ENCODE data around the gene NDUFA11.
A peak's percentile ranks its signal among the peaks of the same experiment; 100 is the strongest.

NDUFA11 gene

DNA sequence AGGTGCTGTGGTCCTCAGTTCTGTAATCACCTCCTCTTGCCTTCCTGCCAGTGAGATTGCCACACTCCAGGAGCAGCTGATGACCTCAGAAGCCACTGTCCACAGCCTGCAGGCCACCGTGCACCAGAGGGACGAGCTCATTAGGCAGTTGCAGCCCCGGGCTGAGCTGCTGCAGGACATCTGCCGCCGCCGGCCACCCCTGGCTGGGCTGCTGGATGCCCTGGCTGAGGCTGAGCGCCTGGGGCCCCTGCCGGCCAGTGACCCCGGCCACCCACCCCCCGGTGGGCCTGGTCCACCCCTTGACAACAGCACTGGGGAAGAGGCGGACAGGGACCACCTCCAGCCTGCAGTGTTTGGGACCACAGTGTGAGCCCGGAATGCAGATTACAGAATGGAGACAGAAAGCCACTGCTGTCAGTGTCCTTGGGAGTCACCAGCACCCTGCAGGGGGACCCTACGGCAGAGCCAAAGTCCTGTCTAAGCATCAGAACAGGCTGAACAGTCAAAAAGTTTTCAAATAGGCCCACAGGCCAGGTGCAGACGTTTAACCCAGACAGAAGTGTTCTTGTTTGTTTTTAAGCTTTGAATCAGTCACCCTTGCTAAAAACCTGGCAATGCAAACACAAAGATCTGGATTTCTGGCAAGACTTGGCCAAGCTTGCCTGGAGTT lies 5.3 kb upstream of the NDUFA11 start:
- no peak for DNase-seq (ENCODE audit: low read depth in 2 of 2)

DNA sequence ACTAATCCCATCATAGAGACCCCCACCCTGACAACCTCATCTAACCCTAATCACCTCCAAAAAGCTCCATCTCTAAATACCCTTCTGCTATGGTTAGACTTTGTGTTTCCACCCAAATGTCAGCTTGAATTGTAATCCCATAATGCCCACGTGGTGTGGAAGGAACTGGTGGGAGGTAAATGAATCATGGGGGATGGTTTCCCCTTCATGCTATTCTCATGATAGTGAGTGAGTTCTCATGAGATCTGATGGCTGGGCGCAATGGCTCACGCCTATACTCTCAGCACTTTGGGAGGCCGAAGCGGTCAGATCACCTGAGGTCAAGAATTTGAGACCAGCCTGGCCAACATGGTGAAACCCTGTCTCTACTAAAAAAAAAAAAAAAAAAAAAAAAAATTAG lies 3.7 kb upstream of the NDUFA11 start:
- no peak for DNase-seq (ENCODE audit: low read depth in 2 of 2)

DNA sequence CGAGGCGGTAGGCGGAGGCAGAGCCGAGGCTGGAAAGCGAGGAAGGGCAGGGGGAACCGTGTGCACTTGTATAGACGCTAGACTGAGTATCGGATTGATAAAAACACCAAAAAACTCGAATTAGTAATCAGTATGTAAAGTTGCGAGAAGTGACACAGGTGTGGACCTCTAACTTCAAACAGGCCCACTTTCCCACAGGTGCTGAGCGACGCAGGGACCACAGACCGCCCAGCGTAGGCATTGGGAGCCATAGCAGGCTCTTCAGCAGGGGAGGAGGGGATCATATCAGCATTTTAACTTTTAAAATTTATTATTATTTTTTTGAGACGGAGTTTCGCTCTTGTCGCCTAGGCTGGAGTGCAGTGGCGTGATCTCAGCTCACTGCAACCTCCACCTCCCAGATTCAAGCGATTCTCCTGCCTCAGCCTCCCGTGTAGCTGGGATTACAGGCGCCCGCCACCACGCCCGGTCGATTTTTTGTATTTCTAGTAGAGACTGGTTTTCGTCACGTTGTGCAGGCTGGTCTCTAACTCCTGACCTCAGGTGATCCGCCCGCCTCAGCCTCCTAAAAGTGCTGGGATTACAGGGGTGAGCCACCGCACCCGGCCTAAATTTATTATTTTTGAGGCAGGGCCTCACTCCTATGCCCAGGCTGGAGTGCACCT lies 1.7 kb upstream of the NDUFA11 start:
- no peak for DNase-seq (ENCODE audit: low read depth in 2 of 2)

DNA sequence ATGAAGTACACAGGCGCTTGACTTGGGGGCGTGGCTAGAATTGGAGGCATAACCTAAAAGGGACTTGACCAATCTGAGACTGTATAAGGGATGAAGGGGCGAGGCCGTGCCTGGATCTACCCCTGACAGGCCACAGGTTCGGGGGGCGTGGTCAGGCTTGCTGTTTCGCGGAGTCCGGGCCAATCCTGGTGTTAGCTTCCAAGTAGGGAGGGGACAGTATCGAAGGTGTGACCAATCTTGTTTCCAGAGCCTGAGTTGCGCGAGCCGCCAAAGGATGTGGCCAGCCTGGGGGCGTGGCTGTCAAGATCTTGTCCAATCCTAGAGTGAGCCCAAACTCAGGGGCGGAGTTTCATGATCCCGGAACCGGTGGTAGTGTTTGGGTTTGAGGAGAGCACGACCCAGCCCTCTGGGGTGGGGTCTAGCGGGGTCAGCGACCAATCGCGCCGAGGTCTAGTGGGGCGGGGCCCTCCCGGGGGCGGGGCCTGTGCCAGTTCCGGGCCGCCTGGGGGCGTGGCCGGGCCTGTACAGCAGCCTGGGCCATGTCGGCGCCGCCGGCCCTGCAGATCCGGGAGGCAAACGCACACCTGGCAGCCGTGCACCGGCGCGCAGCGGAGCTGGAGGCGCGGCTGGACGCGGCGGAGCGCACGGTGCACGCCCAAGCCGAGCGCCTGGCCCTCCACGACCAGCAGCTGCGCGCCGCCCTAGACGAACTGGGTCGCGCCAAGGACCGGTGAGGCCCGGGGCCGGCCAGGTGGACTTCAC lies 943 bp upstream of the NDUFA11 start, which contains the start of gene VMAC:
Gene VMAC, plus strand, starts transcription at position 521 of the 762 bp plus-strand sequence. Its CDS starts 19 bp downstream, at position 540.
- peak; percentile 100 for DNase-seq (ENCODE audit: low read depth in 2 of 2)

DNA sequence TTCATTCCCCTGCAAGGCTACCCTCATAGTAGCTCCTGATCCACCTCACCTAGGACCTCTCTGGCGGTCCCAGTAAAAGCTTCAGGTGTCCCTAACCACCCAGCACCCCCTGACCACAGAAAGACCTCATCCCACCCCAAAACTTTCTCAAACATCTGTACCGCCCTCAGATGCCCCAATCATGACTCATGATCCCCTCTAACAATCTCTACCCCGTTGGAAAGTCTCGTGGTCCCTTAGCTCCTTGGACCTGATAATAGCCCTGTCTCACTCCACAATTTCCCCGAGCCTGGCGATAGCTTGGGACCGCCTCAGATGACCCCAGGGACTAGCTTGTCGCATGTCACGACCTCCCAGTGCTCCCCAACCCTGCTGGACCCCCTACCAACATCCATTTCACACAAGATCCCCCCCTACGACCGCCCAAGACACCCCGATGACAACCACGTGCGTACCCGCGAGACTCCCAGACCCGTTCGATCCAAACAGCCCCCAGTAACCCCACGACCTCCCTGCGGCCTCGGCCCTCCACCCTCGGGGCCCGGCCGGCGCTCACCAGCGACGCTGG lies 450 bp downstream of the NDUFA11 start:
- DNase-seq (ENCODE audit: low read depth in 2 of 2): no peak

DNA sequence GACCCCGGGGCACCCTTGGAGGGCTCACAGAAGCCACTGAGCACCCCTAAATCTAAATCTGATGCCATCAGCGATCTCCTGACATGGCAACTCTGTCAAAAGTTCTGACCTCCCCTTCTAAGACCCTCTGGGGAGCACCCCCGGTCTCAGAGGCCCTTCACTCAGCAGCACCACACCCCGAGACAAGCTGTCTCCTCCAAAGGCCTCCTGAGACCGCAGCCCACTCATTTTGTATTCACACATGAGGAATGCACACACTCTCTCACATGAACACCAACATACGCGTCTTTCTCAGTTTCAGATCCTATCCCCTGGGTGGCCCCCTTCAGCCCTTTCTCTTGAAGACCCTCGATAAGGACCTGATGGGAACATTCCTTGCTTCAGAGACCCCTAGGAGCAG lies 2.6 kb downstream of the NDUFA11 start:
- DNase-seq (ENCODE audit: low read depth in 2 of 2): no peak

DNA sequence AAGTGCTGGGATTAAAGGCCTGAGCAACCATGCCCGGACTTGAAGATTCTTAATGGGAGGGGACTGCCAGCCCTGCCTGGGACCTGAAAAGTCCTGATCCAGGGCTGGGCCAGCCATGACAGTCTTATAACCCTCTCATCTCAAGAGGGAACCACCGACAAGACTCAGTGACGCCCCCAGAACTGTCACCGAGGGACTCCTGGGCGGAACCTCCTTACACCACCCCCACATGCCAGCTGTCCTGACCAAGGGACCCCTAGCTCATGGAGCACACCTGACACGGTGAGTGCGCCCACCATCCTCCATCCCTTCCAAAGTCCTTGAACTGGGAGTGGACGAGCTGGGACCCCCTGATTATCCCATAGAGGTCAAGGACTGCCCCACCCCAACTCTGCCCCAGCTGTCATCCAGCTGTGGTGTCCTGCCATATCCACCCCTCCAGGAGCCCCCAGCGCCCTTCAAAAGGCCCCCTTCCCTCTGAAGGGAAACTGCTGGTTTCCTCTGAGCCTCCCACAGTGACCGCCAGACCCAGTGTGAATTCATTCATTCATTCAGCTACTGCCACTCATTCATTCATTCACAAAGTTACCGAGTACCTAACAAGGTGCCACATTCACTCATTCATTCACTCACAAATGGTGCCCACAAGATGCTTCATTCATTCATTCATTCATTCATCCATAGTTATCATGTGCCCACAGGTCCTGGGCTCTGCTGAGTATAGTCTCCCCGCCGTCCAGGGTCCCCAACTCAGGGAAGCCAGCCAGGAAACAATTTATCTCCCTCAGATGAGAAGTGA lies 3.7 kb downstream of the NDUFA11 start:
- no peak for DNase-seq (ENCODE audit: low read depth in 2 of 2)

DNA sequence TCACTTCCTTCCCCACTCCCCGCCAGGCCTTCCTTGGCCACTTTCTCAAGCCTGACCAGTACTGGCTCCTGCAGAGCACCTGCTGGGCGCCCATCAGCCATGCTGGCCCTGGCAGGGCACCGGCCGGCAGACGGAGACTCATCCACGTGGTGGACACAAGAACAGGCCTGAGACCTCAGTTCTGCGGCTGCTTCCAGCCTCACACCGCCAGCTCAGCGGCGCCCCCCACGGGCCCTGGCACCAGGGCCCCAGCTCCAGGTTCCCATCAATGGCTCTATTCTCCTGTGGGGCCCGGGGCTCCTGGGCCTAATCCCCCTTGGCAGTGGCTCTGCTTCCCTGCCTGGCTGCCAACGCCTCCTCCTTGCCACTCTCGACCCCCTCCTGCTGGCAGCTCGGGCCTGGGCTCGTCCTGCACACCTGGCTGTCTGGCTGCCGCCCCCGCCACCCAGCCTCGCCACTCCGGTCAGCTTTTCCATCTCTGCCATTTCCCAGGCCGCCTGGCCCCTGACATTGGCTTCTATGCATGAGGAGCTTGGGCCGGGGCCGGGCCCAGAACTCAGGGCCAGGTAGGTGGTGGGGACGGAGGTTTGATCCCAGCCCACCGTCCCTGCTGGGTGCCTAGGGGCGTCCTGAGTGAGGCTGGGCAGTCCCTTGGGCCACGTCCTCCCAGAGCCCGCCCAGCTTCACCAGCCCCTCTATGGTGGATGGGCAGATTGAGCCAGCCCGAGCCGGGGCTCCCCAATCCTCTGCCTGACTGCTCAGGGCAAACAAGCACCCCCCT lies 6.2 kb downstream of the NDUFA11 start:
- no peak for DNase-seq (ENCODE audit: low read depth in 2 of 2)

DNA sequence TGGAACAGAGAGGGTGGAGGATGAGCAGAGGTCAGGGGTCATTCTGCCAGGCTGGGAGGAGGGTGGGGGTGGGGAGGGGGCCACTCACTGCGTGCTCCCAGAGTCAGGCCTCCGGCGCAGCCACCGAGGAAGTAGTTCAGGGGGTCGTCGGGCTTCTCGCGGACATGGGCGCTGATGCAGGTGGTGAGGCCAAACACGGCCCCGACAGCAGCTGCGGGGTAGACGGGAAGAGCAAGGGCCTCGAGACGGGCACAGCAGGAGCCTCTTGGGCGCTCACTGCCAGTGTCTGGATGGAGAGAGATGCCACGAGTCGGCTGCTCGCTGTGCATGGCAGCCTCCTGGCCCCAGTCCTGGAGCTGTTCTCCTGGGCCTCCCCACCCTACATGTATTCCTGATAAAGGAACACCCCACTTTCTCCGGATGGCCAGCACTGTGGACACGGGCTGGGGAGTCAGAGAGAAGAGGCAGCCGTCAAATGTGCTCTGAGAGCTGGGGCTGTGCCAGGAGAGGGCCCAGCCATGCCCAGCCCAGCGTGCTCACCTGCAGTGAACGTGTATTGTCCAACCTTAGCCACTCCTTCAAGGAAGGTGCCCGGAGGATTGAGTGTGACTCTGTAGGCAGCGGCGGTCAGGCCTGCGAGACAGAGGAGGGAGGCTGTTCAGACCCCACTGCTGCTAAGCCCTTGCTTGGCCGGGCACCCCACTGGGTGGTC lies 7.1 kb downstream of the NDUFA11 start:
- DNase-seq (ENCODE audit: low read depth in 2 of 2): no peak

DNA sequence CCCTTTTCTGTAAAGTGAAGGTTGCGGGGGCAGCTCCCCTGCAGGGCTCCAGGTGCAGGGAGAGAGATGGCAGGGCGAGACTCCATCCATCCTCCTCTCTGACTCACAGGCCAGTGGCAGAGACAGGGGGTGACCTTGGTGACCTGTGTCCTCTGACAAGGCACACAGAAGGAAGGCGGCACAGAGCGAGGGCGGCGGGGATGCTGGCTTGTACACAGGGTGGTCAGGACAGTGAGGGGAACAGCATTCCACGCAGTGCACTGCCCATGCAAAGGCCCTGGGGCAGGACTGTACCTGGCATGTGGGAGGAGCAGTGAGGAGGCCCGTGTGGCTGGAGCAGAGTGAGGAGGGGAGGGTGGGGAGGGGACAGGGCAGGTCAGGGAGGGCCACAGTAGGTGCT lies 7.7 kb downstream of the NDUFA11 start:
- no peak for DNase-seq (ENCODE audit: low read depth in 2 of 2)

DNA sequence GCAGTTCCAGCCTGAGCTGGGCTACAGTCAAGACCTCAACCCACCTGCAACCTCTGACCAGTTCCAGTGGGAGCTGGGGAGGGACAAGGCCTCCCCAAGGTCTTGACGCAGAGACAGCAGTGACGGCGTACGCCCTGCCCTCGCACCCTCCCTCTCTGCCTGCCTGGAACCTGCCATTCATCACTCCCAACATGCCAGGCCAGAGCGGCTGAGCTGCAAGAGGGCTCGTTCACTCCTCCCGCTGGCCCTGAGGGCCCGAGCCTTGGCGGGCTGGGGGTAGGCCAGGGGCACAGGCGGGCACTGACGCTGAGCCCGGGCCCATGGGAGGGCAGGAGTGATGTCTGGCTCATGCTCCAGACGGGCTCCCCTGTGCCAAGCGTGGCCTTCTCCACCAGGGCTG lies 8.2 kb downstream of the NDUFA11 start:
- no peak for DNase-seq (ENCODE audit: low read depth in 2 of 2)

DNA sequence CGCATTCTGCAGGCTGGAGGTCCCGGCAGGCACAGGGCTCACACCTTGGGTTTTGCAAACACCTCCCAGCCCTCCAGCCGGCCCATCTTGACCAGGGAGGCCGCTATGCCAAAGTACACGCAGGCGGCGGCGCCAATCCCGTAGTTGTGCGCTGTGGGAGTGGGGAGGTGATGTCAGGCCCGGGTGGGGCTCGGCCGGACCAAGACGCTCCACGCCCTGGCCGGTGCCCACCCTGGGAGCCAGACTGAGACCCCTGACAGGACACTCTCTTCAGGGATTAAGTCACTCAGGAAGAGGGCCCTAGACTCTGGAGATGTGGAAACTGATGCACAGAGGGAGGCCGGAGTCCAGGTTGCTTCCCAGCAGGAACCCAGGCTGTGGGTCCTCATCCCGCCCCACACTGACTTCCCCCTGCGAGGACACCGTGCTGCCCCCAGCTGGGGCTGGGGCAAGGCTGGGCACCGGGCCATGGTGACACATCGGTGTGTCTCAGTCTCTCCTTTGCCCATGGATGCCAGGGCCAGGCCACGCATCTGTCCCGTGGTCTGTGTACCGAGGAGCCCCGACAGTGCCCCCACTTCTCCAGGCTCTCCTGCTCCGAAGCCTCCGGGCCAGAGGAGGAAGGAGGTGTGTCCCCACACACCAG lies 8.8 kb downstream of the NDUFA11 start:
- no peak for DNase-seq (ENCODE audit: low read depth in 2 of 2)

DNA sequence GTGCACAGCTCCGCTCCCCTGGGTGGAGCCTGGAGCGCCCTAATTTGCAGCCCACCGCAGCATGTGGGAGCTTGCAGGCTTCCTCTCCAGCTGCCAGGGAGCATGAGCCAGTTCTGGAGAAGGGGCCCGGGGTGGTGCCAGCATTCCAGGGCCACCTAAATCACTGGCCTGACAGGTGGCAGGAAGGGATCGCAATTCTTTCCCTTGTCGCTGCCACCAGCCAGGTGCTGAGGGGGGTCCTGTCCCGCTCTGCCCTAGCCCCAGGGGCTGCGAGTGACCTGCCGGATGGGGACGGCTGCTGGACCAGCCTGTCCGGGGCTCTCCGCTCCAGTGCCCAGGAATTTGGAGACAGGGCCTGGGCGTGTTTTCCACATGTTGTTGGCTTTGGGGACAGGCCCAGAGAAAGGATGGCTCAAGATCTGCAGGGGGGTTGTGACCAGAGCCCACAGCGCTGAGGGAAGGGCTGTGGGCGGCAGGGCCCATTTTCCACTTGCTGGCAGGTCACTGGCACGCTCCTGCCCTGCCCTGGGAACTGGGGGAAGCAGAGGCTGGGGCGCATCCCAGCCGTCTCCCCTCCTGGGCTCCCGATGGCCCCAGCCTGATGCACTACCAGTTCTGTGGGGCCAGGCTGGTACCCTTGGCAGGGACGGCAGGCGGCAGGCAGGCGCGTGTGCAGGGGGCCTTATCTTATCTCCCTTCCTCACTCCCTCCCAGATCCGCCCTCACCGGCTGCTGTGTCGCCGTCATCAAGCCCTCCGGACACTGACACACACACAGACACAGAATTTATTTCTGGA lies 9.5 kb downstream of the NDUFA11 start:
- no peak for DNase-seq (ENCODE audit: low read depth in 2 of 2)

DNA sequence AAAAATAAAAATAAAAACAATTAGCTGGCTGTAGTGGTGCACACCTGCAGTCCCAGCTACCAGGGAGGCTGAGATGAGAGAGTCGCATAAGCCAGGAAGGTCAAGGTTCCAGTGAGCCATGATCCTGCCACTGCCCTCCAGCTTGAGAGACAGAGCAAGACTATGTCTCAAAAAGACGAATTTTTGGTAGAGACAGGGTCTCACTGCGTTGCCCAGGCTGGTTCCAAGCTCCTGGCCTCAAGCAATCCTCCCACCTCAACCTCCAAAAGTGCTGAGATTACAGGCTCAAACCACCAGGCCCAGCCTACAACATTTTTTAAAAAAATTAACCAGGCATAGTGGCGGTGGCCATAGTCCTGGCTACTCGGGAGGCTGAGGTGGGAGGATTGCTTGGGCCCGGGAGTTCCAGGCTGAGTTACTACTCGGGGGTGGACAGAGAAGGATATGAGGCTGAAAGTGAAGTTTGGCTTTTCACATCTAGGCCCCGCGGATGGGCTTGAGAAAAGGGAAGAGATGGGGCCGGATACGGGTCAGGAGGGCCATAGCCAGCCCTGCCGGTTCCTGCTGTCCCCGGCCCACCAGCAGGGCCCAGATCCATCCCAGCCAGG lies 10.2 kb downstream of the NDUFA11 start:
- no peak for DNase-seq (ENCODE audit: low read depth in 2 of 2)

DNA sequence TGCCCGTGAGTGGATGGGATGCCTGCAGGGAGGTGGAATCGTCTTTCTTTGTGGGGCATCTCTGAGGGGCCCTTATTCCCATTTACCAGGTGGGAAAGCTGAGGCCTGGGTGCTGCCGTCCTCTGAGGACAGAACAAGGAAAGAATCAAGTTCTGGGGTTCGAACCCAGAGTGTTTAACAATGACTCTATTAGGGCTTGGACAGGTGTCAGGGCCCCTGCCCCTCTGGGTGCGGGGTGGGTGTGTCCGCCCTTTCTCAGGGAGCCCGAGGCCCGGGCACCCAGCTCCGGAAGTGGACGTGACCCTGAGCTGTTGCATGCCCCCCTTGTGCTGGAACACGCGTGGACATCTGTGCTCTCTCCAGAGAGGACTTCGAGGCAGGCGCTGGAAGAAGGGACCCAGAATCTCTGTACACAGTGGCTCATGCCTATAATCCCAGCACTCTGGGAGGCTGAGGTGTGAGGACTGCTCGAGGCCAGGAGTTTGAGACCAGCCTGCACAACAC lies 10.8 kb downstream of the NDUFA11 start:
- DNase-seq (ENCODE audit: low read depth in 2 of 2): no peak

DNA sequence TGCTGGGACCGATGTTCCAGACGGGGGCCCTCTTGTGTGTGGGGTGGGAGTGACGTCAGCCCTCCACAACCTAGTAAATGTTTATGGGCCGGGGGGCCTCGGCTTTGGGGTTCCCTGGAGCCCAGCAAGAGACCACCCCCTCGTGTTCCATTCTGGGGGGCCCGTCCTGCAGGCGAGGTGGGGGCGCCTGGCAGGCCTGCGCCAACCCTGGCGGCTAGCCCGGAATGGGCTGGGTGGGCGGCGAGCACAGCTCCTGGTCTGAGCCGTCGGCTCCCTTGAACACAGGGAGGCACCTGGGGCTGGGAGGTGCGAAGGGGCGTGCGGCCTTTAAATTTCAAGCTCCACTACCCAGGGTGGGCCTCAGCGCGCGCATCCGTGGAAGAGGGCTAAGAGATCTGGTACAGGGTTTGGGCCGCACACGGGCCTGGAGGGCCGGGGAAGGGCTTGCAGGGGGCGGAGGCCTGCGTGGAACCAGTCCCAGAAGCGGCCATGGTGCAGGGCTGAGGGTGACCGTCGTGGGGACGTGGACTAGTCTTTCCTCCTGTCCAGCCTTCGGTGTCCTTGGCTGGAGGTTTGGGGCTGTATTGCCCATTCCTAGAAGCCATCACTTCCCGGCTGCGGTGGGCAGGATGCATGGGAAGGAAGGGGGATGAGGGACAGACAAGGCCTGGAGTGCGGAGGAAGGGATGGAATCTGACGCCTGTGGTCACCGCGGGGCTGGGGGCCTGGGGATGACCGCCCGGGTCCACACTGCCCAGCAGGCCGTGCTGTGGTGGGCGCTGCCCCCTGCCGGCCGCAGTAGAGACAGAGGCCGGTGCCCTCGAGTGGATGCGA lies 11.4 kb downstream of the NDUFA11 start:
- no peak for DNase-seq (ENCODE audit: low read depth in 2 of 2)

DNA sequence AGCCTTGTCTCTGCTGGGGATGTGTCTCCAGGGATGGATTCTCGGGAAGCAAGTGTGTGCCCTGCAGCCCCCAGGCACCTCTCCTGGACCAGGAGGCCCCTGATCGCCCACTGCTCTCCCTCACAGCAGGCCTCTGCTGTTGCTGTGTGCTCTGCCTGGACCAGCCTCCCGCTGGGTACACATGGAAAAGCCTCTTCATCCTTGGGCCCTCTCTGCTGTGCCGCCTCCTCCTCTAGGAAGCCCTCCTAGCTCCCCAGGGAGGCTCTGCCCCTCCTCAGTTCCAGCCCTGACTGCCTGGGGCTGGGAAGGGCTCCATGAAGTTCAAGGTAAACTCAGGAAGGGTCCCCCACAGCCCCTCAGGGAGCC lies 12.0 kb downstream of the NDUFA11 start:
- DNase-seq (ENCODE audit: low read depth in 2 of 2): no peak

Data from stimulated activated CD8-positive, alpha-beta memory T cell treated with anti-CD3 and anti-CD28 coated beads, Interleukin-7, amount 100 ng/mL, for 4 hours (primary cell).